Measurements from ENCODE around the gene PELI1. TPM values are rescaled to one million over a fixed set of nuclear protein-coding genes. Genes with fewer than 3 reads are reported as not detected.
"Not testable (repeated sequence)": the region's sequence is repeated elsewhere in the genome, so short reads cannot be mapped to it uniquely, and the experiment has no call there.

PELI1 gene
- total and polyA plus RNA-seq, 2 experiments from 2014 or later, result 2.8 to 7.8 TPM

DNA sequence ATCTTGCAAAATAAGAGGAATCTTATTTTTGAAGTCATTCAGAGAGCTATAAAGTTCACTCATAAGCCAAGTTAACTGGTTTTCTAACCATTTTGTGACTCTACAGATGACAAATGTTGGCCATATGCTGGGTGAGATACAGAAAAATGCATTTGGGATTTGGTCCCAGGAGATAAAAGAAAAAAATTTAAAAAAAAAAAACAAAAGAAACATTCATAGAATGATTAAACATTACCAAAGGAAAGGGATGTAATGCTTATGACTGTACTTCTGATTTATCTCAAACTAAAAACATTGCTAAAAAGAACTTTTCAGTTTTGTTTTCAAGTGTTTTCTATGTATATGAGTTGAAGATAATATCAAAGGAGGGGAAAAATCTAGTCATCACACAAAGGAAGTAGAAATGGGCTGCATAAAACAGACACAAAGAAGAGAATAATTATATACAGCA is 43.1 kb downstream of the PELI1 start:
- Histone ChIP-seq H4K20me1 (ENCODE audit: insufficient read depth) (no peaks in the 10 kb centered on the region; the same call in 1 of the 2 replicates), H3K4me2 (ENCODE audit: unreplicated experiment) (peak overlapping the region; percentile 27), H3K36me3 (ENCODE audit: low read depth) (peaks cover 3% of the 10 kb centered on the region; the same call in 1 of the 2 replicates), H2AFZ (no peak overlapping the region), H3K79me2 (ENCODE audit: insufficient read depth) (no peaks in the 10 kb centered on the region), H3K9me2 (ENCODE audit: insufficient read depth) (no peaks in the 10 kb centered on the region), H3K4me3 (no peak overlapping the region), H3K9me3 (ENCODE audit: low read depth) (no peaks in the 10 kb centered on the region), H3K27me3 (replicated peaks; ENCODE audit: insufficient read depth) (no peaks in the 10 kb centered on the region), H3K27ac (peak overlapping the region; percentile 10), H3K4me1 (ENCODE audit: insufficient read depth) (peaks cover 30% of the 10 kb centered on the region), H3F3A (ENCODE audit: insufficient read depth) (peaks cover 20% of the 10 kb centered on the region; the same call in 1 of the 2 replicates), H3K9ac (0 out of 2 replicates have a peak overlapping the region, but pooled peaks have one; percentile 4)
- TF ChIP-seq EZH2 (IDR thresholded peaks at IDR 0.05; ENCODE audit: insufficient read depth, poor library complexity, severe bottlenecking), result no peak
- no peak for TF ChIP-seq EZH2phosphoT487 (IDR thresholded peaks at IDR 0.05; ENCODE audit: insufficient read depth, low read depth)
- peak; percentile 59 for DNase-seq
- in situ Hi-C loops (cut with MboI), result no loop called here

DNA sequence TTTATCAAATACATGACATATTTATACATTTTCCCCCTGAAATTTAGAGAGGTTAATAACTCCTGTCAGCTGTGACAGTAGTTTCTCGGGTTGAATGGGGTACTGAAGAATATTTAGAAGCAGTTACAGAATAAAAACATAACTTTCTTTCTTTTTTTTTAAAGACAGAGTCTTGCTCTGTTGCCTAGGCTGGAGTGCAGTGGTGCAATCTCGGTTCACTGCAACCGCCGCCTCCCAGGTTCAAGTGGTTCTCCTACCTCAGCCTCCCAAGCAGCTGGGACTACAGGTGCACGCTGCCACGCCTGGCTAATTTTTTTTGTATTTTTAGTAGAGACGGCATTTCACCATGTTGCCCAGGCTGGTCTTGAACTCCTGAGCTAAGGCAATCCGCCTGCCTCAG is 43.6 kb downstream of the PELI1 start:
- H3K79me2 ChIP-seq (ENCODE audit: insufficient read depth); H4K20me1 ChIP-seq (ENCODE audit: insufficient read depth); H3K4me3 ChIP-seq; H3K9me2 ChIP-seq (ENCODE audit: insufficient read depth); in situ Hi-C loops (cut with MboI); H3K9ac ChIP-seq; H3K27me3 ChIP-seq (replicated peaks; ENCODE audit: insufficient read depth); H2AFZ ChIP-seq; H3K36me3 ChIP-seq (ENCODE audit: low read depth); DNase-seq; H3K9me3 ChIP-seq (ENCODE audit: low read depth): not testable (repeated sequence)
- Histone ChIP-seq H3K4me1 (ENCODE audit: insufficient read depth) (peaks cover 25% of the 10 kb centered on the region), H3K27ac (peak overlapping the region; percentile 10), H3K4me2 (ENCODE audit: unreplicated experiment) (peak overlapping the region; percentile 27), H3F3A (ENCODE audit: insufficient read depth) (peaks cover 14% of the 10 kb centered on the region; the same call in 1 of the 2 replicates)
- WGBS, 2 experiments (ENCODE audit: low coverage in 1 of 2, low lambda C conversion rate in 2 of 2, missing lambda C conversion rate in 2 of 2), result 98 to 99% methylated on average over 8 of the region's 8 CpGs

DNA sequence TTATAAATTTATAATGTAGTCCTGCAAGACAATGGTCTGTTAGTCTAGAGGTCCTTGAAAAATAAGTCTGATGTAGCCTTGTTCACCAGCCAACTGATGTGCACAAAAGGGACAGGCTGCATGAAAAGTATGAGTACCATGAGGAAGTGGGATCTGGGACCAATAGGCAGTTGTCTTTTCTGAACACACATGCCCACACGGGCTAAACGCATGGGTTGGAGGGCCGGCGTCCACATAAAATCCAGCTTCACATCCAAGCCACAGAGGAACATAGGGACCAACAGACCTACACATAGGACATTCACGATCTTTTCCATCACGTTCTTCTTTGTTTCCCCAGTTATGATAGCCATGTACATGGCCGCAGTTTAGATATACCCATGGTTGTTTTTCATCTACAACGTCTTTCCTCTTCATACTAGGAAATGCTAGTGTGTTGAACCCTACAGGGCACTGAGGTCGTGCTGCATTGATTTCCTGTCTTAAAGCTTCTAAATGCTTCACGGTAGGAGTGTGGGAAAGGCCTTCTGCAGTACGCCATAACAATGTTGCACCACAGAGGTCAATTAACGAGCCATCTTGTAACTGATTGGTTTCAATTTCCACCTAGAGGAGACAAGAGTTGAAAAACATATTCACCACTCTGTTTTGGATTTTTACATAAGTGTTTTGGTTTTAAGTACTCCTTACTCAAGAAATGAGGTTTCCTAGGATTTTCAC is 49.4 kb downstream of the PELI1 start:
- TF ChIP-seq EZH2 (IDR thresholded peaks at IDR 0.05; ENCODE audit: insufficient read depth, poor library complexity, severe bottlenecking) (no peak), EZH2phosphoT487 (IDR thresholded peaks at IDR 0.05; ENCODE audit: insufficient read depth, low read depth) (no peak)
- in situ Hi-C loops (cut with MboI), result no loop called here
- Histone ChIP-seq H3K27me3 (replicated peaks; ENCODE audit: insufficient read depth) (no peaks in the 10 kb centered on the region), H3K4me1 (ENCODE audit: insufficient read depth) (no peaks in the 10 kb centered on the region), H3K9me3 (ENCODE audit: low read depth) (no peaks in the 10 kb centered on the region), H3K79me2 (ENCODE audit: insufficient read depth) (no peaks in the 10 kb centered on the region), H3K4me2 (ENCODE audit: unreplicated experiment) (no peak overlapping the region), H3K4me3 (no peak overlapping the region), H3K27ac (no peak overlapping the region), H3K36me3 (ENCODE audit: low read depth) (peaks cover 16% of the 10 kb centered on the region), H2AFZ (no peak overlapping the region), H3K9me2 (ENCODE audit: insufficient read depth) (no peaks in the 10 kb centered on the region), H3K9ac (no peak overlapping the region), H4K20me1 (ENCODE audit: insufficient read depth) (no peaks in the 10 kb centered on the region), H3F3A (ENCODE audit: insufficient read depth) (no peaks in the 10 kb centered on the region)
- no peak for DNase-seq
- 93 to 94% methylated on average over 12 of the region's 12 CpGs for WGBS, 2 experiments (ENCODE audit: low coverage in 1 of 2, low lambda C conversion rate in 2 of 2, missing lambda C conversion rate in 2 of 2)

- Histone ChIP-seq H3K9me3 (ENCODE audit: low read depth) (no peaks in the 10 kb centered on the region), H3K9ac (no peak overlapping the region), H3K79me2 (ENCODE audit: insufficient read depth) (no peaks in the 10 kb centered on the region), H3K9me2 (ENCODE audit: insufficient read depth) (no peaks in the 10 kb centered on the region), H2AFZ (no peak overlapping the region), H3K27ac (no peak overlapping the region), H3K36me3 (ENCODE audit: low read depth) (peaks cover 16% of the 10 kb centered on the region), H4K20me1 (ENCODE audit: insufficient read depth) (no peaks in the 10 kb centered on the region), H3K4me3 (no peak overlapping the region), H3K4me1 (ENCODE audit: insufficient read depth) (no peaks in the 10 kb centered on the region), H3K27me3 (replicated peaks; ENCODE audit: insufficient read depth) (no peaks in the 10 kb centered on the region), H3F3A (ENCODE audit: insufficient read depth) (no peaks in the 10 kb centered on the region), H3K4me2 (ENCODE audit: unreplicated experiment) (no peak overlapping the region)
- DNase-seq, result no peak
- no peak for TF ChIP-seq EZH2 (IDR thresholded peaks at IDR 0.05; ENCODE audit: insufficient read depth, poor library complexity, severe bottlenecking)
- 99% methylated on average over 4 of the region's 4 CpGs for WGBS, 2 experiments (ENCODE audit: low coverage in 1 of 2, low lambda C conversion rate in 2 of 2, missing lambda C conversion rate in 2 of 2)
- in situ Hi-C loops (cut with MboI), result no loop called here
Measured at GRCh38 chr2:64093341-64093740, 50.9 kb downstream of the PELI1 start.

- H2AFZ ChIP-seq, result no peak overlapping the region
- H3F3A ChIP-seq (ENCODE audit: insufficient read depth), result no peaks in the 10 kb centered on the region
- no peak overlapping the region for H3K4me3 ChIP-seq
- H3K9me3 ChIP-seq (ENCODE audit: low read depth), result no peaks in the 10 kb centered on the region
- no peaks in the 10 kb centered on the region for H3K79me2 ChIP-seq (ENCODE audit: insufficient read depth)
- H3K27ac ChIP-seq, result no peak overlapping the region
- H3K36me3 ChIP-seq (ENCODE audit: low read depth), result peaks cover 16% of the 10 kb centered on the region
- no peak for TF ChIP-seq EZH2 (IDR thresholded peaks at IDR 0.05; ENCODE audit: insufficient read depth, poor library complexity, severe bottlenecking)
- no peak for TF ChIP-seq EZH2phosphoT487 (IDR thresholded peaks at IDR 0.05; ENCODE audit: insufficient read depth, low read depth)
- H3K4me1 ChIP-seq (ENCODE audit: insufficient read depth), result no peaks in the 10 kb centered on the region
- in situ Hi-C loops (cut with MboI), result no loop called here
- H3K27me3 ChIP-seq (replicated peaks; ENCODE audit: insufficient read depth), result no peaks in the 10 kb centered on the region
- H3K9ac ChIP-seq, result no peak overlapping the region
- no peaks in the 10 kb centered on the region for H4K20me1 ChIP-seq (ENCODE audit: insufficient read depth)
- WGBS, 2 experiments (ENCODE audit: low coverage in 1 of 2, low lambda C conversion rate in 2 of 2, missing lambda C conversion rate in 2 of 2), result 90 to 94% methylated on average over 4 of the region's 4 CpGs
- no peaks in the 10 kb centered on the region for H3K9me2 ChIP-seq (ENCODE audit: insufficient read depth)
- H3K4me2 ChIP-seq (ENCODE audit: unreplicated experiment), result no peak overlapping the region
- no peak for DNase-seq
Measured at GRCh38 chr2:64092502-64092901, 51.7 kb downstream of the PELI1 start.

Measured in GM23248 (cell line).